GM23338 (cell line): ENCODE data around the gene TSC22D3. TPM values are rescaled to one million over a fixed set of nuclear protein-coding genes. Genes with fewer than 3 reads are reported as not detected.

Experiments
- ATAC-seq: fragments of 200-7000 bp; cut with Tn5 transposase; 3 replicates; pipeline ENCODE4 v1.9.1; 2020
- DNase-seq: peaks from one replicate; pipeline ENCODE4 v3.0.0-alpha.2; 2015; ENCODE audit warnings: low spot score
- H2AFZ ChIP-seq: fragments of 200-600 bp; sonication (generic); 2 replicates; pipeline ENCODE4 v1.8.0; 2016; ENCODE audit warnings: antibody characterized with exemption, mild to moderate bottlenecking, moderate library complexity
- H3F3A ChIP-seq: fragments of 200-600 bp; sonication (generic); replicated peaks from 2 replicates; pipeline ENCODE4 v1.8.0; 2017; ENCODE audit warnings: antibody characterized with exemption, mixed run types, low read depth
- H3K27ac ChIP-seq: fragments of 200-600 bp; sonication (generic); 2 replicates; pipeline ENCODE4 v1.6.1; 2016; ENCODE audit warnings: low read depth
- H3K27me3 ChIP-seq: fragments of 200-600 bp; sonication (generic); 2 replicates; pipeline ENCODE4 v1.8.0; 2016; ENCODE audit warnings: mild to moderate bottlenecking, mixed run types, moderate library complexity; ENCODE audit not compliant: insufficient read depth
- H3K36me3 ChIP-seq: fragments of 200-600 bp; sonication (generic); 2 replicates; pipeline ENCODE4 v1.8.0; 2016; ENCODE audit warnings: mild to moderate bottlenecking; ENCODE audit not compliant: insufficient read depth
- H3K4me1 ChIP-seq: fragments of 200-600 bp; sonication (generic); 2 replicates; pipeline ENCODE4 v1.8.0; 2016; ENCODE audit warnings: mild to moderate bottlenecking, moderate library complexity; ENCODE audit not compliant: insufficient read depth
- H3K4me2 ChIP-seq: fragments of 200-600 bp; sonication (generic); 2 replicates; pipeline ENCODE4 v1.7.1; 2017; ENCODE audit warnings: mixed run types
- H3K4me3 ChIP-seq: fragments of 200-600 bp; sonication (generic); 2 replicates; pipeline ENCODE4 v1.6.1; 2016; ENCODE audit warnings: mixed run types
- H3K79me2 ChIP-seq: fragments of 200-600 bp; sonication (generic); replicated peaks from 2 replicates; pipeline ENCODE4 v1.8.0; 2017; ENCODE audit warnings: mild to moderate bottlenecking; ENCODE audit not compliant: insufficient read depth
- H3K9me2 ChIP-seq: fragments of 200-600 bp; sonication (generic); 2 replicates; pipeline ENCODE4 v1.8.0; 2017; ENCODE audit not compliant: insufficient read depth
- H4K20me1 ChIP-seq: fragments of 200-600 bp; sonication (generic); replicated peaks from 2 replicates; pipeline ENCODE4 v1.8.0; 2017; ENCODE audit warnings: mild to moderate bottlenecking; ENCODE audit not compliant: insufficient read depth
- H3K27ac Mint-ChIP-seq: 2 replicates; pipeline ENCODE4 v1.8.0; 2020; ENCODE audit warnings: inconsistent platforms, mild to moderate bottlenecking, moderate library complexity, mixed read lengths
- H3K27me3 Mint-ChIP-seq: 3 replicates; pipeline ENCODE4 v1.8.0; 2022; ENCODE audit warnings: low read depth, mild to moderate bottlenecking, moderate library complexity, mixed read lengths, inconsistent platforms; ENCODE audit not compliant: insufficient read depth, poor library complexity
- H3K36me3 Mint-ChIP-seq: 3 replicates; pipeline ENCODE4 v1.8.0; 2021; ENCODE audit warnings: low read depth, mild to moderate bottlenecking, inconsistent platforms, moderate library complexity, mixed read lengths
- H3K4me1 Mint-ChIP-seq: 3 replicates; pipeline ENCODE4 v1.8.0; 2020; ENCODE audit warnings: mild to moderate bottlenecking, inconsistent platforms, mixed read lengths
- H3K4me3 Mint-ChIP-seq: 3 replicates; pipeline ENCODE4 v1.8.0; 2021; ENCODE audit warnings: moderate library complexity, mild to moderate bottlenecking, inconsistent platforms, mixed read lengths
- H3K9me3 Mint-ChIP-seq: 3 replicates; pipeline ENCODE4 v1.8.0; 2020; ENCODE audit warnings: moderate library complexity, mild to moderate bottlenecking, inconsistent platforms, mixed read lengths
- CREB1 ChIP-seq: fragments of 250-450 bp; sonication (Bioruptor Pico); IDR thresholded peaks from 2 replicates; pipeline ENCODE4 v1.5.0; 2020; ENCODE audit warnings: low read depth, mild to moderate bottlenecking, moderate library complexity
- ETS1 ChIP-seq: IDR thresholded peaks from 2 replicates; pipeline ENCODE4 v1.6.1; 2016; ENCODE audit warnings: antibody characterized with exemption
- EZH2 ChIP-seq: fragments of 200-600 bp; sonication (generic); IDR thresholded peaks from one replicate; pipeline ENCODE4 v1.8.0; 2017; ENCODE audit warnings: antibody characterized with exemption, mild to moderate bottlenecking, low read depth; ENCODE audit not compliant: unreplicated experiment
- EZH2phosphoT487 ChIP-seq: fragments of 200-600 bp; sonication (generic); IDR thresholded peaks from one replicate; pipeline ENCODE4 v1.8.1; 2018; ENCODE audit warnings: antibody characterized with exemption; ENCODE audit not compliant: unreplicated experiment
- JUNB ChIP-seq: IDR thresholded peaks from one replicate; pipeline ENCODE4 v1.6.1; 2016; ENCODE audit warnings: antibody characterized with exemption; ENCODE audit not compliant: unreplicated experiment
- NANOG ChIP-seq: IDR thresholded peaks from 2 replicates; pipeline ENCODE4 v1.6.1; 2016; ENCODE audit warnings: antibody characterized with exemption, borderline replicate concordance
- POLR2AphosphoS5 ChIP-seq: IDR thresholded peaks from 2 replicates; pipeline ENCODE4 v1.6.1; 2016; ENCODE audit warnings: antibody characterized with exemption, low read depth
- REST ChIP-seq: IDR thresholded peaks from one replicate; pipeline ENCODE4 v1.6.1; 2018; ENCODE audit warnings: antibody characterized with exemption; ENCODE audit not compliant: unreplicated experiment
- STAT1 ChIP-seq: IDR thresholded peaks from one replicate; pipeline ENCODE4 v1.6.1; 2016; ENCODE audit warnings: antibody characterized with exemption; ENCODE audit not compliant: unreplicated experiment
- ZNF114 ChIP-seq: fragments of 250-450 bp; sonication (Bioruptor Pico); IDR thresholded peaks from 2 replicates; pipeline ENCODE4 v1.5.0; 2020; ENCODE audit warnings: mild to moderate bottlenecking, moderate library complexity
- ZNF331 ChIP-seq: fragments of 250-450 bp; sonication (Bioruptor Pico); IDR thresholded peaks from 2 replicates; pipeline ENCODE4 v1.5.0; 2020; ENCODE audit warnings: low read depth, mild to moderate bottlenecking, moderate library complexity
- ZNF462 ChIP-seq: fragments of 250-450 bp; sonication (Bioruptor Pico); IDR thresholded peaks from 2 replicates; pipeline ENCODE4 v1.5.0; 2020; ENCODE audit warnings: mild to moderate bottlenecking, moderate library complexity
- polyA plus RNA-seq: library from polyadenylated mRNA; unstranded; fragments of >200 nt; fragmentation: Nextera tagmentation; extraction: Ambion mirVana; gene quantifications from 2 replicates; pipeline ENCODE4 v1.2.1, GENCODE V29; 2016
- total RNA-seq: library from RNA; depleted of rRNA; stranded (reverse); fragments of >200 nt; shearing (Covaris generic); gene quantifications from 2 replicates; pipeline ENCODE4 v1.2.3, GENCODE V29; 2014
- TF ChIP-seq, protein P1 (sequence below), 2 experiments: fragments of 200-600 bp in 1 of 2; sonication (generic) in 1 of 2; conservative IDR thresholded peaks; 2 replicates each; pipeline versions ENCODE4 v1.5.1 to v1.6.1; 2016 to 2017; ENCODE audit warnings: antibody characterized with exemption in 2 of 2, low read depth in 2 of 2, mild to moderate bottlenecking in 2 of 2, moderate library complexity in 1 of 2

Gene TSC22D3
- total and polyA plus RNA-seq, 2 experiments from 2014 or later: 12.6 to 20.0 TPM

DNA sequence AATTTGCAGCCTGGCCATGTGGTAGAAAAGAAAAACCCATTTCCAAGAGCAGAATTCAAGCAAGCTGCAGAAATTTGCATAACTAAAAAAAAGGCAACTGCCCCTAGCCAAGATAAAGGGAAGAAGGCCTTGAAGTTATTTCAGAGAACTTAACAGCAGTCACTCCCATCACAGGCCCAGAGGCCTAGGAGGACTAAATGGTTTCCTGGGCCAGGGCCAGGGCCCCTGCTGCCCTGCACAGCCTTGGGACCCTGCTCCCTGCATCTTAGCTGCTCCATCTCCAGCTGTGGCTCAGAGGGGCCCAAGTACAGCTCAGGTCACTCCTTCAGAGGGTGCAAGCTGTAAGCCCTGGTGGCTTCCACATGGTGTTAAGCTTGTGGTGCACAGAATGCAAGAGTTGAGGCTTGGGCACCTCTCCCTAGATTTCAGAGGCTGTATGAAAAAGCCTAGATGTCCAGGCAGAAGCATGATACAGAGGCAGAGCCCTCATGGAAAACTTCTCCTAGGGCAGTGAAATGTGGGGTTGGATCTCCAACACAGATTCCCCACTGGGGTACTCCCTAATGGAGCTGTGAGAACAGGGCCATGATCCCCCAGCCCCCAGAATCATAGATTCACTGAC, 43.4 kb upstream of the TSC22D3 start:
- Mint-ChIP-seq H3K36me3 (peaks cover 2% of the 10 kb centered on the region; the same call in 1 of the 3 replicates), H3K27me3 (no peaks in the 10 kb centered on the region), H3K27ac (no peak overlapping the region), H3K9me3 (peaks cover 16% of the 10 kb centered on the region), H3K4me1 (no peaks in the 10 kb centered on the region), H3K4me3 (no peak overlapping the region)
- no peaks in the 10 kb centered on the region for H4K20me1 ChIP-seq
- no peaks in the 10 kb centered on the region for H3K79me2 ChIP-seq
- no peaks in the 10 kb centered on the region for H3K4me1 ChIP-seq
- no peaks in the 10 kb centered on the region for H3K9me2 ChIP-seq
- H3K4me2 ChIP-seq: no peak overlapping the region
- TF ChIP-seq ZNF331 (CRISPR knock-in tag) (no peak), JUNB (no peak), EZH2phosphoT487 (no peak), POLR2AphosphoS5 (no peak), ETS1 (no peak), ZNF462 (CRISPR knock-in tag) (no peak), STAT1 (no peak), REST (no peak), ZNF114 (CRISPR knock-in tag) (no peak), CREB1 (no peak), EZH2 (no peak), NANOG (no peak)
- TF ChIP-seq, protein P1, sequence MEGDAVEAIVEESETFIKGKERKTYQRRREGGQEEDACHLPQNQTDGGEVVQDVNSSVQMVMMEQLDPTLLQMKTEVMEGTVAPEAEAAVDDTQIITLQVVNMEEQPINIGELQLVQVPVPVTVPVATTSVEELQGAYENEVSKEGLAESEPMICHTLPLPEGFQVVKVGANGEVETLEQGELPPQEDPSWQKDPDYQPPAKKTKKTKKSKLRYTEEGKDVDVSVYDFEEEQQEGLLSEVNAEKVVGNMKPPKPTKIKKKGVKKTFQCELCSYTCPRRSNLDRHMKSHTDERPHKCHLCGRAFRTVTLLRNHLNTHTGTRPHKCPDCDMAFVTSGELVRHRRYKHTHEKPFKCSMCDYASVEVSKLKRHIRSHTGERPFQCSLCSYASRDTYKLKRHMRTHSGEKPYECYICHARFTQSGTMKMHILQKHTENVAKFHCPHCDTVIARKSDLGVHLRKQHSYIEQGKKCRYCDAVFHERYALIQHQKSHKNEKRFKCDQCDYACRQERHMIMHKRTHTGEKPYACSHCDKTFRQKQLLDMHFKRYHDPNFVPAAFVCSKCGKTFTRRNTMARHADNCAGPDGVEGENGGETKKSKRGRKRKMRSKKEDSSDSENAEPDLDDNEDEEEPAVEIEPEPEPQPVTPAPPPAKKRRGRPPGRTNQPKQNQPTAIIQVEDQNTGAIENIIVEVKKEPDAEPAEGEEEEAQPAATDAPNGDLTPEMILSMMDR (conservative IDR thresholded peaks at IDR 0.05; ENCODE audit: low read depth in 2 of 2): no peak
- H3F3A ChIP-seq: no peaks in the 10 kb centered on the region
- H3K36me3 ChIP-seq: no peaks in the 10 kb centered on the region
- H3K27me3 ChIP-seq: peaks cover 3% of the 10 kb centered on the region; the same call in 1 of the 2 replicates
- ATAC-seq (no peak), DNase-seq (peak; percentile 2)
- H3K27ac ChIP-seq: no peak overlapping the region
- H3K4me3 ChIP-seq: no peak overlapping the region
- H2AFZ ChIP-seq: no peak overlapping the region
